Measurements from ENCODE around the gene UBN1.

GRCh38 chr16:4877380-4877685 is 30.1 kb downstream of the UBN1 start:
- TF ChIP-seq ZBTB48 (tag by site-specific recombination; IDR thresholded peaks at IDR 0.05) (no peak), CTCF (tag by site-specific recombination; IDR thresholded peaks at IDR 0.05) (no peak), ZBTB7A (tag by site-specific recombination; IDR thresholded peaks at IDR 0.05; ENCODE audit: low read depth) (no peak), OVOL3 (tag by site-specific recombination; IDR thresholded peaks at IDR 0.05) (no peak), ZBTB17 (tag by site-specific recombination; IDR thresholded peaks at IDR 0.05) (no peak), ZNF311 (tag by site-specific recombination; IDR thresholded peaks at IDR 0.05; ENCODE audit: borderline replicate concordance) (no peak), SP3 (tag by site-specific recombination; IDR thresholded peaks at IDR 0.05) (no peak), HOXA7 (CRISPR knock-in tag; IDR thresholded peaks at IDR 0.05; ENCODE audit: borderline replicate concordance) (no peak), PBX3 (CRISPR knock-in tag; IDR thresholded peaks at IDR 0.05) (no peak), ZNF558 (tag by site-specific recombination; IDR thresholded peaks at IDR 0.05) (no peak), ZNF366 (tag by site-specific recombination; conservative IDR thresholded peaks at IDR 0.05) (no peak), ZNF585B (tag by site-specific recombination; IDR thresholded peaks at IDR 0.05) (no peak), ZNF394 (tag by site-specific recombination; IDR thresholded peaks at IDR 0.05; ENCODE audit: borderline replicate concordance) (no peak), YY1 (tag by site-specific recombination; IDR thresholded peaks at IDR 0.05) (no peak)

All from HEK293 (cell line).